Neural progenitor cell (in vitro differentiated cells): ENCODE data around the gene CEACAM5.

Experiments
- CTCF ChIP-seq: fragments of 200-600 bp; sonication (generic); IDR thresholded peaks from 2 replicates; pipeline ENCODE4 v1.5.1; 2017; ENCODE audit warnings: antibody characterized with exemption, mild to moderate bottlenecking
- EZH2 ChIP-seq: fragments of 200-600 bp; sonication (generic); IDR thresholded peaks from 2 replicates; pipeline ENCODE4 v1.6.1; 2017; ENCODE audit warnings: antibody characterized with exemption, mild to moderate bottlenecking, moderate library complexity

- no peak for TF ChIP-seq EZH2
- TF ChIP-seq CTCF, result no peak
These were observed 26.0 kb upstream of the CEACAM5 start for GRCh38 chr19:41682437-41682836.
